Kidney (tissue), 14 donors: Measurements from ENCODE around the gene HOXA5. TPM values are rescaled to one million over a fixed set of nuclear protein-coding genes. Genes with fewer than 3 reads are reported as not detected.
A peak's percentile ranks its signal among the peaks of the same experiment; 100 is the strongest.

Experiments
- DNase-seq, 5 donors: peaks; one replicate each; pipeline ENCODE4 v3.0.0-alpha.2; 2013 to 2020
- FAIRE-seq: peaks from 2 replicates; lab custom pipeline; 2012; peaks lifted over from hg19 to GRCh38; lab: Jason Lieb, UNC
- H3K27ac ChIP-seq, 2 donors: one replicate each; pipeline ENCODE4 v1.7.0; 2013; ENCODE audit warnings: low read depth in 2 of 2, low read length in 2 of 2, inconsistent platforms in 1 of 2
- H3K27me3 ChIP-seq: one replicate; pipeline ENCODE4 v1.7.1; 2013; ENCODE audit warnings: low read length, inconsistent platforms; ENCODE audit not compliant: control insufficient read depth, insufficient read depth
- H3K36me3 ChIP-seq, 3 donors: one replicate each; pipeline versions ENCODE4 v1.7.0 to v1.7.1; 2013; ENCODE audit warnings: low read length in 3 of 3, control low read depth in 1 of 3, inconsistent platforms in 1 of 3; ENCODE audit not compliant: insufficient read depth in 3 of 3, control insufficient read depth in 2 of 3
- H3K4me1 ChIP-seq, 3 donors: one replicate each; pipeline versions ENCODE4 v1.7.0 to v1.7.1; 2013; ENCODE audit warnings: low read length in 3 of 3, inconsistent platforms in 1 of 3, low read depth in 1 of 3; ENCODE audit not compliant: control insufficient read depth in 2 of 3, insufficient read depth in 2 of 3
- H3K4me3 ChIP-seq, 3 donors: one replicate each; pipeline versions ENCODE4 v1.7.0 to v1.8.1; 2013; ENCODE audit warnings: low read length in 3 of 3, control low read depth in 1 of 3, inconsistent platforms in 1 of 3
- H3K9ac ChIP-seq, 3 donors: one replicate each; pipeline versions ENCODE4 v1.7.0 to v1.7.1; 2013; ENCODE audit warnings: low read length in 3 of 3, control low read depth in 1 of 3, inconsistent platforms in 1 of 3
- H3K9me3 ChIP-seq, 3 donors: one replicate each; pipeline versions ENCODE4 v1.7.0 to v1.7.1; 2013; ENCODE audit warnings: low read length in 3 of 3, control low read depth in 1 of 3, inconsistent platforms in 1 of 3; ENCODE audit not compliant: control insufficient read depth in 2 of 3, insufficient read depth in 1 of 3
- intact Hi-C: fragments of 100-400 bp; cut with DNase I; formaldehyde crosslinking; loops from one replicate; pipeline ENCODE4 v1.11.1; 2022
- polyA plus RNA-seq: library from polyadenylated mRNA; stranded (reverse); fragments of 350-450 nt; fragmentation: Illumina TruSeq; extraction: RNeasy Lipid Tissue Mini Kit (QIAGEN cat#74804); gene quantifications from one replicate; pipeline ENCODE4 v1.2.3, GENCODE V29; 2014; ENCODE audit warnings: low read depth, low replicate concordance; ENCODE audit not compliant: insufficient read depth
- total RNA-seq: library from RNA; stranded (reverse); fragmentation: NEBNext Ultra II Directional; extraction: Animal tissue kit (Norgen Biotek cat#: 25700); gene quantifications from one replicate; pipeline ENCODE4 v1.2.1, GENCODE V29; 2021
- TF ChIP-seq, protein P1 (sequence below): IDR thresholded peaks from 3 replicates; pipeline ENCODE4 v1.5.1; 2012; ENCODE audit warnings: mild to moderate bottlenecking, moderate library complexity, borderline replicate concordance; ENCODE audit not compliant: insufficient read depth; ENCODE audit errors: extremely low read depth
- donor health status: control.
- donor health status: control.
- donor health status: control.
- donor health status: control.
- donor health status: control.
- donor health status: DM: yes; HTN: yes; CAD: no.
- donor health status: Normal renal cell carcinoma (clear cell type).

The HOXA5 gene
- total and polyA plus RNA-seq, 2 donors from 2014 or later: 19.4 to 38.0 TPM

DNA sequence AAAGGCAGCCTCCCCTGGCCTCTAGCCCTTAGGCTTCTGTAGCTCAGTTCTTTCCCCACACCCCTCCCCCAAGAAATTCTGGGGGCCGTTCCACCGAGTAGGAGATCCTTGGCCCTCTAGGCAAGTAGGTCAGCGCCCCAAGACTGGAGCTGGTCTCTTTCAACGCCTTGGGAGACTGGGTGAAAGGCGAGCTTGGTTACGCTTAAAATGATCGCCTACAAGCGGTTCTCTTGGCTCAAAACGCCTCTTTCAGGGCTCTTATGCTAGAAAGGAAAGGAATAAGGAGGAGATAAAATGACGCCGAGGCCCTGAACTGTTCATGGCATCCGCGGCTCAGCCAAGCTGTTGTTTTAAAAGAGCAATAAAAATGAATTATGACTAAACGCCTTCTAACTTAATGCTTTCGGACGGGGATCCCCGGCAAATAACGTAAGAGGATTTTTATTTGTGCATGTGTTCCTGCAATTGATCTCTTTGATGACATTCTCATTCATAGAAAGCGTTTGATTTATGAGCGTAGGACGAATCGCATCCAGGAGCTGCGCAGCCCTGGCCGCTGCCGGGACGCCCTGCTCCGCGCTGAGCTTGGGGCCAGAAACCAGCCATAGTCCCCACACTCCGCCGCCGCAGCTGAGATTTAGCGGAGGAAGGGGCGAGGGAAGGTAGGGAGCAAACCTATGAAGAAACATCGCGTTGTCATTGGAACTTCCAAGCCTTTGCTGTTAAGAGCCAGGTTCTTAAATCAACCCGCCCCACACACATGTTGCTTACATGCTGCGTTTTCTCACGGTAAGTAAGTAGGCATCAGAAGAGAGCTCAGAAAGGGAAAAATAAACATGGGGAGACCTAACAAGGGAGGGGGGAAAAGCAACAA is 44.7 kb downstream of the HOXA5 start:
- H3K27me3 ChIP-seq: peaks cover 4% of the 10 kb centered on the region
- DNase-seq: peak; percentile 82 to 96 (median 85)
- TF ChIP-seq, protein P1, sequence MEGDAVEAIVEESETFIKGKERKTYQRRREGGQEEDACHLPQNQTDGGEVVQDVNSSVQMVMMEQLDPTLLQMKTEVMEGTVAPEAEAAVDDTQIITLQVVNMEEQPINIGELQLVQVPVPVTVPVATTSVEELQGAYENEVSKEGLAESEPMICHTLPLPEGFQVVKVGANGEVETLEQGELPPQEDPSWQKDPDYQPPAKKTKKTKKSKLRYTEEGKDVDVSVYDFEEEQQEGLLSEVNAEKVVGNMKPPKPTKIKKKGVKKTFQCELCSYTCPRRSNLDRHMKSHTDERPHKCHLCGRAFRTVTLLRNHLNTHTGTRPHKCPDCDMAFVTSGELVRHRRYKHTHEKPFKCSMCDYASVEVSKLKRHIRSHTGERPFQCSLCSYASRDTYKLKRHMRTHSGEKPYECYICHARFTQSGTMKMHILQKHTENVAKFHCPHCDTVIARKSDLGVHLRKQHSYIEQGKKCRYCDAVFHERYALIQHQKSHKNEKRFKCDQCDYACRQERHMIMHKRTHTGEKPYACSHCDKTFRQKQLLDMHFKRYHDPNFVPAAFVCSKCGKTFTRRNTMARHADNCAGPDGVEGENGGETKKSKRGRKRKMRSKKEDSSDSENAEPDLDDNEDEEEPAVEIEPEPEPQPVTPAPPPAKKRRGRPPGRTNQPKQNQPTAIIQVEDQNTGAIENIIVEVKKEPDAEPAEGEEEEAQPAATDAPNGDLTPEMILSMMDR: no peak
- no peak for FAIRE-seq
- intact Hi-C loops: no loop called here
- peak overlapping the region; percentile 93 to 95 for H3K27ac ChIP-seq
- no peaks in the 10 kb centered on the region for H3K36me3 ChIP-seq
- H3K9me3 ChIP-seq: no peaks in the 10 kb centered on the region
- peaks cover 0 to 16% (median 7%) of the 10 kb centered on the region in 3 donors for H3K4me1 ChIP-seq
- H3K9ac ChIP-seq: peak overlapping the region; percentile 10 to 96 (median 77)
- peak overlapping the region; percentile 26 to 81 (median 61) for H3K4me3 ChIP-seq

DNA sequence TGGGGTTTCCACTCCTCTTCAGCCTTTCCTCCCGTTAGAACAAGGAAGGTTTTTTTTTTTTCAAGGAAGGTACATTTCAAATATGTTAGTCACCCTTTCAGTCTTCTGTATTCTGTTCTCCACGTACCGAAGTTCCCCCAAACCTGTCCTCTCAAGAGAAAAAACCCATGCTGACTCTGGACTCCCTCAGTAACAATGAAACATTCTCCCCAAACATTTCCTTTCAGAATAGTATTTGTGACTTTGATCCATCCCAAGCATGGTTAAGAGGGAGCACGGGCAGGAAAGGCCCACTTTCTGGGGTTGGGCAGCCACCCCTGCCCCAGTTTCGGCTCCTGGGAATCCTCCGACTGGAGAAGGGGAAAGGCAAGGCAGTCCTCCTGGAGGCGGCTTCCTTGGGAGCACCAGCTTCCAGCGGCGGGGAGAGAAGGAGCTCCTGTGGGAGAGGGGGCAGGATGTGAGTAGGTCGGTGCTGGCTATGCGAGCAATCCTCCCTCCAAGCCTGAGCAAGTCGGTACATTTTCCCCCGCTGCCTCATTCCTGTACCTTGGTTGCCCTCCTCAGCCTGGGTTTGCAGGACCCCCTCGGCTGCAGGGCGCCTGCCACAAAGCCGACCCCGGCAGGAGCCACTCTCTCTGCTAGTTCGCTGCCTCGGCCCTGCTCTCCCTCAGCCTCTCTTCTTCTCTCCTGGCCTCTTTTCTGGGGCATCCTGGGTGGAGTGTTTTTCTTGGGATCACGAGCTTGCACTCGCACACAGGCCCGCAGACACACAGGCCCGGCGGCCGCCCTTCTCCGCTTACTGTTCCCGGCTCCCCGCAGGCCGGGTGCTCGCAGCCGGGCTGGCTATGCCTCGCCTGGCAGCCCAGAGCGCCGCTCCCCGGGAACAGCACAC is 45.5 kb downstream of the HOXA5 start:
- Histone ChIP-seq H3K36me3 (no peaks in the 10 kb centered on the region), H3K27ac (peak overlapping the region; percentile 93 to 95), H3K27me3 (peaks cover 5% of the 10 kb centered on the region), H3K4me3 (peak overlapping the region; percentile 66 to 83 (median 81)), H3K4me1 (peaks cover 0 to 14% (median 7%) of the 10 kb centered on the region in 3 donors), H3K9ac (peak overlapping the region; percentile 70 to 96 (median 77)), H3K9me3 (no peaks in the 10 kb centered on the region)
- peak; percentile 42 to 87 (median 61) for DNase-seq
- no peak for FAIRE-seq
- intact Hi-C loops: no loop called here
- TF ChIP-seq, protein P1: no peak

- Histone ChIP-seq H3K4me1 (peaks cover 3 to 11% (median 7%) of the 10 kb centered on the region in 3 donors), H3K4me3 (peak overlapping the region; percentile 81 to 90 (median 83)), H3K27ac (peak overlapping the region; percentile 94 to 95), H3K27me3 (peaks cover 5% of the 10 kb centered on the region), H3K36me3 (no peaks in the 10 kb centered on the region), H3K9ac (peak overlapping the region; percentile 70 to 96 (median 88)), H3K9me3 (no peaks in the 10 kb centered on the region)
- FAIRE-seq (no peak), DNase-seq (peak; percentile 74 to 86 (median 83))
- intact Hi-C loops: no loop called here
- TF ChIP-seq, protein P1: no peak
Measured at GRCh38 chr7:27096768-27097514, 46.5 kb downstream of the HOXA5 start.
